AG04450 (cell line): ENCODE data around the gene NKX6-2. TPM values are rescaled to one million over a fixed set of nuclear protein-coding genes. Genes with fewer than 3 reads are reported as not detected.
"Not testable (repeated sequence)": the region's sequence is repeated elsewhere in the genome, so short reads cannot be mapped to it uniquely, and the experiment has no call there.

Source experiments
- CTCF ChIA-PET: fragments of 300-600, 350-600 bp; formaldehyde crosslinking; extraction: SDS; loops from one replicate; lab custom pipeline; 2022; ENCODE audit warnings: antibody characterized with exemption, inconsistent platforms; lab: Charles Lee
- POLR2A ChIA-PET: fragments of 350-600 bp; formaldehyde crosslinking; extraction: SDS; loops from one replicate; lab custom pipeline; 2021; ENCODE audit warnings: antibody characterized with exemption, inconsistent platforms; lab: Yijun Ruan, JAX
- DNase-seq: peaks from one replicate; pipeline ENCODE4 v3.0.0-alpha.2; 2011; ENCODE audit warnings: low read depth, low spot score
- H3K27ac ChIP-seq: one replicate; pipeline ENCODE4 v1.5.1; 2012; ENCODE audit warnings: low read depth, low read length, control low read depth
- H3K27me3 ChIP-seq: one replicate; pipeline ENCODE4 v1.6.0; 2012; ENCODE audit warnings: low read length; ENCODE audit not compliant: control insufficient read depth, insufficient read depth
- H3K4me3 ChIP-seq: 2 replicates; pipeline ENCODE4 v1.5.1; 2011; ENCODE audit warnings: mild to moderate bottlenecking, low read depth, low read length, control low read depth
- H3K9me3 ChIP-seq: 2 replicates; pipeline ENCODE4 v1.5.1; 2012; ENCODE audit warnings: low read length; ENCODE audit not compliant: control insufficient read depth, insufficient read depth
- polyA plus RNA-seq: library from polyadenylated mRNA; depleted of rRNA; stranded (reverse); fragments of >200 nt; gene quantifications from 2 replicates; pipeline ENCODE4 v1.2.3, GENCODE V29; 2011
- TF ChIP-seq, protein P1 (sequence below): IDR thresholded peaks from 2 replicates; pipeline ENCODE4 v1.5.1; 2011; ENCODE audit warnings: low read depth, low read length, control low read depth, inconsistent platforms

The NKX6-2 gene
- polyA plus RNA-seq, 1 experiment, result not detected

DNA sequence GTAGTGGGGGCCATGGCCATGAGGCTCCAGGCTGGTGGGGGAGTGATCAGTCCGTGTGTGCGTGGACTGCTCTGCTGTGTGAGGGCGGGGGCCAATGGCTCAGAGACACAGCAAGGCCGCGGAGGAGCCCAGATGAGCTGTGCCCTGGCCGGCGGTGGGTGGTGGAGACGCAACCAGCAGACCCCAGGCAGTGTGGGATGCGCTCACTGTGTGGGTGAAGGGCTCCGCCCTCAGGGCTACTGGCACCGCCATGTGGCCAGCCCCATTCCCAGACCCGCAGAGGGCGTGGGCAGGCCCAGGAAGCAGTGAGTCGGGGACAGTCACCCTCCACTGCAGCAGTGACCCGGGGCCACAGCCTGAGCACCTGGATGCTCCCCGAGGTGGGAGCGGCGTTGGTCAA lies 9.1 kb downstream of the NKX6-2 start:
- DNase-seq, result no peak
- Histone ChIP-seq H3K27me3 (no peaks in the 10 kb centered on the region), H3K9me3 (peaks cover 7% of the 10 kb centered on the region; the same call in 1 of the 2 replicates), H3K27ac (no peak overlapping the region), H3K4me3 (no peak overlapping the region)
- ChIA-PET POLR2A (no interaction called here), CTCF (no interaction called here)
- TF ChIP-seq, protein P1, sequence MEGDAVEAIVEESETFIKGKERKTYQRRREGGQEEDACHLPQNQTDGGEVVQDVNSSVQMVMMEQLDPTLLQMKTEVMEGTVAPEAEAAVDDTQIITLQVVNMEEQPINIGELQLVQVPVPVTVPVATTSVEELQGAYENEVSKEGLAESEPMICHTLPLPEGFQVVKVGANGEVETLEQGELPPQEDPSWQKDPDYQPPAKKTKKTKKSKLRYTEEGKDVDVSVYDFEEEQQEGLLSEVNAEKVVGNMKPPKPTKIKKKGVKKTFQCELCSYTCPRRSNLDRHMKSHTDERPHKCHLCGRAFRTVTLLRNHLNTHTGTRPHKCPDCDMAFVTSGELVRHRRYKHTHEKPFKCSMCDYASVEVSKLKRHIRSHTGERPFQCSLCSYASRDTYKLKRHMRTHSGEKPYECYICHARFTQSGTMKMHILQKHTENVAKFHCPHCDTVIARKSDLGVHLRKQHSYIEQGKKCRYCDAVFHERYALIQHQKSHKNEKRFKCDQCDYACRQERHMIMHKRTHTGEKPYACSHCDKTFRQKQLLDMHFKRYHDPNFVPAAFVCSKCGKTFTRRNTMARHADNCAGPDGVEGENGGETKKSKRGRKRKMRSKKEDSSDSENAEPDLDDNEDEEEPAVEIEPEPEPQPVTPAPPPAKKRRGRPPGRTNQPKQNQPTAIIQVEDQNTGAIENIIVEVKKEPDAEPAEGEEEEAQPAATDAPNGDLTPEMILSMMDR, result no peak

- ChIA-PET POLR2A (no interaction called here), CTCF (interaction anchor here (1.0 kb wide), 1 partner anchor 121 kb away, joined by 3 read pairs; no protein-coding TSS in a partner anchor)
- Histone ChIP-seq H3K27ac (no peak overlapping the region), H3K4me3 (no peak overlapping the region), H3K27me3 (no peaks in the 10 kb centered on the region), H3K9me3 (peaks cover 12% of the 10 kb centered on the region; the same call in 1 of the 2 replicates)
- DNase-seq, result no peak
- TF ChIP-seq, protein P1, result no peak
These were observed 9.8 kb downstream of the NKX6-2 start for GRCh38 chr10:132776186-132776585.

DNA sequence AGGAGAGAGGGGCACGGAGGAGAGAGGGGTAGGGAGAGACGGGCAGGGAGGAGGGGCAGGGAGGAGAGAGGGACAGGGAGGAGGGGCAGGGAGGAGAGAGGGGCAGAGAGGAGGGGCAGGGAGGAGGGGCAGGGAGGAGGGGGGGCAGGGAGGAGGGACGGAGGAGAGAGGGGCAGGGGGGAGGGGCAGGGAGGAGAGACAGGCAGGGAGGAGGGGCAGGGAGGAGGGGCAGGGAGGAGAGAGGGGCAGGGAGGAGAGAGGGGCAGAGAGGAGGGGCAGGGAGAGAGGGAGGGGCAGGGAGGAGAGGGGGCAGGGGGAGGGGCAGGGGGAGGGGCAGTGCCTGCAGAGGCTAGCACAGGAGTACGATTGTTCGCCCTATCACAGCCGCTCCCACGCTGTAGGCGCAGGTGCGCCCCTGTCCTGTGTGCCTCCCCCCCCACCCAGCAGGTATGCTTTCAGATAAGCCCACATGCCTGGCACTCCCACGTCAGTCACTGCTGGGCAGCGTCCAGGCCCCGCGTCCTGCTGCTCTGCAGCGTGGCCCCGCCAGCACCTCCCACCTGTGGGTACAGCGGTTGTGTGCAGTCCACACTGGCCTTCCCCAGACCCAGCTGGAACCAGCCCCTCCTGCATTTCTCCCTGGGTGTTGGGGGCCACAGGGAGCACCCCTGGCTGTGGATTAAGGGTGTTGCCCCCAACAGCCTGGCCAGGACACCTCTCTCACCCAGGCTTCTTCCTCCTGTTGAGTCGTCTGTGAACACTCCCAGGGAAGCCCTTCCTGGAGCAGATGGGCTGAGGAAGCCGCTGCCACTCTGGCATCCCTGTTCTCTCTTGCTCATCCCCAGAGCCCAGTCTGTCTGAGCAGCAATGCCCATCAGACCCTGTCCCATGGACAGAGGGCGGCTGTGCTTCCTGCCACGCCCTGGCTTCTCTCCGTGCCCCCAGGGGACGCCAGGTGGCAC lies 10.8 kb downstream of the NKX6-2 start:
- TF ChIP-seq, protein P1, result no peak
- no peak overlapping the region for H3K4me3 ChIP-seq
- no peaks in the 10 kb centered on the region for H3K27me3 ChIP-seq
- H3K27ac ChIP-seq, result no peak overlapping the region
- POLR2A ChIA-PET, result no interaction called here
- CTCF ChIA-PET, result interaction anchor here (1.0 kb wide), 1 partner anchor 120 kb away, joined by 3 read pairs; no protein-coding TSS in a partner anchor
- no peak for DNase-seq
- H3K9me3 ChIP-seq, result peaks cover 20% of the 10 kb centered on the region; the same call in 1 of the 2 replicates

- POLR2A ChIA-PET, result no interaction called here
- Histone ChIP-seq H3K9me3 (peaks cover 26% of the 10 kb centered on the region), H3K4me3 (no peak overlapping the region), H3K27me3 (no peaks in the 10 kb centered on the region), H3K27ac (no peak overlapping the region)
- no peak for DNase-seq
- CTCF ChIA-PET, result no interaction called here
- TF ChIP-seq, protein P1, result no peak
These were observed 11.6 kb downstream of the NKX6-2 start for GRCh38 chr10:132774181-132774901.

- DNase-seq, CTCF ChIA-PET: not testable (repeated sequence)
These were observed 13.1 kb downstream of the NKX6-2 start for GRCh38 chr10:132772816-132773215.

More at GRCh38 chr10:132772816-132773215, 13.1 kb downstream of the NKX6-2 start:
- POLR2A ChIA-PET, H3K4me3 ChIP-seq, H3K27me3 ChIP-seq, H3K27ac ChIP-seq: not testable (repeated sequence)
- peaks cover 41% of the 10 kb centered on the region for H3K9me3 ChIP-seq
